Caco-2 (cell line): ENCODE data around the gene TRIO. TPM values are rescaled to one million over a fixed set of nuclear protein-coding genes. Genes with fewer than 3 reads are reported as not detected.

Experiments
- BruUV-seq: library from RNA; stranded (reverse); fragments of 400-500 nt; replicated peaks from 2 replicates; lab custom pipeline; 2021; lab: Mats Ljungman, UMichigan
- CTCF ChIA-PET: fragments of 300-600 bp; sonication (Branson Sonifier 250); formaldehyde crosslinking; loops from one replicate; lab custom pipeline; 2022; ENCODE audit warnings: antibody characterized with exemption; lab: Charles Lee
- POLR2A ChIA-PET: fragments of 300-600 bp; sonication (Branson Sonifier 250); formaldehyde crosslinking; loops from one replicate; lab custom pipeline; 2022; ENCODE audit warnings: antibody characterized with exemption; lab: Charles Lee
- DNase-seq, 2 experiments: peaks; one replicate each; pipeline versions ENCODE4 v3.0.0 to v3.0.0-alpha.2; 2020 to 2022
- H3K27me3 ChIP-seq: replicated peaks from 2 replicates; pipeline ENCODE4 v1.6.0; 2011; ENCODE audit warnings: low read length; ENCODE audit not compliant: control insufficient read depth, insufficient read depth
- H3K36me3 ChIP-seq: 2 replicates; pipeline ENCODE4 v1.5.1; 2011; ENCODE audit warnings: low read length; ENCODE audit not compliant: control insufficient read depth, insufficient read depth
- H3K4me1 ChIP-seq: fragments of 250-450 bp; sonication (Bioruptor Pico); 2 replicates; pipeline ENCODE4 v1.5.1; 2020; ENCODE audit warnings: mild to moderate bottlenecking
- H3K4me3 ChIP-seq: 2 replicates; pipeline ENCODE4 v1.5.1; 2011; ENCODE audit warnings: low read depth, mild to moderate bottlenecking, control low read depth, low read length
- H3K9me3 ChIP-seq: fragments of 250-450 bp; sonication (Bioruptor Pico); 2 replicates; pipeline ENCODE4 v1.5.1; 2020; ENCODE audit warnings: mild to moderate bottlenecking, moderate library complexity
- H3K27ac Mint-ChIP-seq: one replicate; pipeline ENCODE4 v1.8.0; 2022; ENCODE audit warnings: mixed read lengths; ENCODE audit not compliant: unreplicated experiment
- H3K27me3 Mint-ChIP-seq: one replicate; pipeline ENCODE4 v1.8.0; 2022; ENCODE audit warnings: mixed read lengths; ENCODE audit not compliant: insufficient read depth, unreplicated experiment
- H3K36me3 Mint-ChIP-seq: one replicate; pipeline ENCODE4 v1.8.0; 2022; ENCODE audit warnings: mild to moderate bottlenecking, mixed read lengths; ENCODE audit not compliant: insufficient read depth, unreplicated experiment
- H3K4me1 Mint-ChIP-seq: one replicate; pipeline ENCODE4 v1.8.0; 2022; ENCODE audit warnings: low read depth, mixed read lengths; ENCODE audit not compliant: unreplicated experiment
- H3K4me3 Mint-ChIP-seq: one replicate; pipeline ENCODE4 v1.8.0; 2022; ENCODE audit warnings: mild to moderate bottlenecking, moderate library complexity, mixed read lengths; ENCODE audit not compliant: unreplicated experiment
- H3K9me3 Mint-ChIP-seq: one replicate; pipeline ENCODE4 v1.8.0; 2022; ENCODE audit warnings: mixed read lengths; ENCODE audit not compliant: unreplicated experiment
- CTCF ChIP-seq, 2 experiments: fragments of 200-600 bp in 1 of 2; IDR thresholded peaks; 1 replicate in 1 of 2; 2 replicates in 1 of 2; pipeline versions ENCODE4 v1.5.1 to v1.8.0; 2011 to 2022; ENCODE audit warnings: antibody characterized with exemption in 1 of 2, control low read depth in 1 of 2, inconsistent platforms in 1 of 2, low read depth in 1 of 2, low read length in 1 of 2, mild to moderate bottlenecking in 1 of 2, moderate library complexity in 1 of 2; ENCODE audit not compliant: insufficient read depth in 1 of 2, severe bottlenecking in 1 of 2, unreplicated experiment in 1 of 2
- intact Hi-C: fragments of 100-400 bp; cut with micrococcal nuclease; formaldehyde crosslinking; loops from one replicate; pipeline ENCODE4 v1.10.0; 2022; ENCODE audit not compliant: unreplicated experiment
- total RNA-seq: library from RNA; stranded (reverse); gene quantifications from 2 replicates; pipeline ENCODE4 v1.2.3, GENCODE V29; 2022

Gene TRIO
- total RNA-seq, 1 experiment from 2014 or later, result 92.0 TPM

- H3K4me3 Mint-ChIP-seq, result no peak overlapping the region
- BruUV-seq, result no TSS peak
- ChIA-PET CTCF (no interaction called here), POLR2A (no interaction called here)
- Histone ChIP-seq H3K4me1 (no peaks in the 10 kb centered on the region), H3K27me3 (no peaks in the 10 kb centered on the region), H3K36me3 (peaks cover 1% of the 10 kb centered on the region), H3K4me3 (no peak overlapping the region), H3K9me3 (no peaks in the 10 kb centered on the region)
- H3K9me3 Mint-ChIP-seq, result no peaks in the 10 kb centered on the region
- intact Hi-C loops, result no loop called here
- TF ChIP-seq CTCF (IDR thresholded peaks at IDR 0.05; ENCODE audit: insufficient read depth in 1 of 2, low read depth in 1 of 2, low read length in 1 of 2, severe bottlenecking in 1 of 2, unreplicated experiment in 1 of 2), result no peak
- H3K27ac Mint-ChIP-seq, result no peak overlapping the region
- DNase-seq, result no peak
- no peaks in the 10 kb centered on the region for H3K27me3 Mint-ChIP-seq
- peaks cover 51% of the 10 kb centered on the region for H3K36me3 Mint-ChIP-seq
- H3K4me1 Mint-ChIP-seq, result no peaks in the 10 kb centered on the region
Measured at GRCh38 chr5:14505310-14506139, 362.4 kb downstream of the TRIO start.

GRCh38 chr5:14506140-14506538, 363.0 kb downstream of the TRIO start:
- CTCF ChIA-PET, result no interaction called here

GRCh38 chr5:14506661-14507060, 363.5 kb downstream of the TRIO start:
- H3K4me1 ChIP-seq, result no peaks in the 10 kb centered on the region
- Mint-ChIP-seq H3K4me1 (no peaks in the 10 kb centered on the region), H3K4me3 (no peak overlapping the region), H3K27me3 (no peaks in the 10 kb centered on the region), H3K9me3 (no peaks in the 10 kb centered on the region), H3K36me3 (peaks cover 50% of the 10 kb centered on the region), H3K27ac (no peak overlapping the region)
- TF ChIP-seq CTCF (IDR thresholded peaks at IDR 0.05; ENCODE audit: insufficient read depth in 1 of 2, low read depth in 1 of 2, low read length in 1 of 2, severe bottlenecking in 1 of 2, unreplicated experiment in 1 of 2), result no peak
- peaks cover 1% of the 10 kb centered on the region for H3K36me3 ChIP-seq
- no peak overlapping the region for H3K4me3 ChIP-seq
- intact Hi-C loops, result no loop called here
- no TSS peak for BruUV-seq
- CTCF ChIA-PET, result no interaction called here
- no peaks in the 10 kb centered on the region for H3K27me3 ChIP-seq
- no peak for DNase-seq
- POLR2A ChIA-PET, result no interaction called here
- no peaks in the 10 kb centered on the region for H3K9me3 ChIP-seq

More at GRCh38 chr5:14506140-14506538, 363.0 kb downstream of the TRIO start:
- peaks cover 50% of the 10 kb centered on the region for H3K36me3 Mint-ChIP-seq
- H3K4me3 Mint-ChIP-seq, result no peak overlapping the region
- no peaks in the 10 kb centered on the region for H3K4me1 Mint-ChIP-seq
- no peak for TF ChIP-seq CTCF (IDR thresholded peaks at IDR 0.05; ENCODE audit: insufficient read depth in 1 of 2, low read depth in 1 of 2, low read length in 1 of 2, severe bottlenecking in 1 of 2, unreplicated experiment in 1 of 2)
- POLR2A ChIA-PET, result no interaction called here
- no peaks in the 10 kb centered on the region for H3K9me3 Mint-ChIP-seq
- H3K27me3 ChIP-seq, result no peaks in the 10 kb centered on the region
- DNase-seq, result no peak
- no TSS peak for BruUV-seq
- no peaks in the 10 kb centered on the region for H3K27me3 Mint-ChIP-seq
- intact Hi-C loops, result no loop called here
- no peak overlapping the region for H3K4me3 ChIP-seq
- H3K4me1 ChIP-seq, result no peaks in the 10 kb centered on the region
- no peak overlapping the region for H3K27ac Mint-ChIP-seq
- H3K9me3 ChIP-seq, result no peaks in the 10 kb centered on the region
- H3K36me3 ChIP-seq, result peaks cover 1% of the 10 kb centered on the region
